ENCODE measurements around the gene RALGAPA2. TPM values are rescaled to one million over a fixed set of nuclear protein-coding genes. Genes with fewer than 3 reads are reported as not detected.

Gene RALGAPA2
- total RNA-seq, 3 donors from 2014 or later: 34.6 to 74.1 (median 46.0) TPM

DNA sequence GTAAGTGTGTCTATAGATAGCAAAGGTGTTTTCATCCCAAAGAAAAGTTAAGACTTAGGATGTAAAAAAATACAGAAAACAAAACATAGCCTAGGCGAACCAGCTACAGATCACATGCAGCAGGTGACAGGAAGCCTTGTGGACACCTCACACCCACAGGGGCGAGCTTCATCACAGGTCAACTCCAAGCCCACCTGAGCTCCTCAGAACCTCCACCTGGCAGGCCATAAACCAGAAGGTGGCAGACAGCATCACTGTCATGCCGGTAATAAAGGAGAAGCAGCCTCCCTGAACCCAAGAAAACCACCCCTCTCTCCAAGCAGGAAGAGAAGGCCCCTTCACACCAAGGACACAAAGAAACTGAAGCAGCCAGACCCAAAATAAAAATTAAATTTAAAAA lies 1.0 kb downstream of the RALGAPA2 start:
- intact Hi-C loops (cut with DNase I; ENCODE audit: low total_unique reads): no loop called here
- peak overlapping the region; percentile 77 to 93 for H3K27ac ChIP-seq
- no peaks in the 10 kb centered on the region for H3K27me3 ChIP-seq
- DNase-seq (ENCODE audit: low spot score in 2 of 2): no peak
- no peaks in the 10 kb centered on the region for H3K4me1 ChIP-seq
- H3K9me3 ChIP-seq: no peaks in the 10 kb centered on the region
- H3K4me3 ChIP-seq: peak overlapping the region; percentile 86 to 98 (median 89)
- no peak for TF ChIP-seq POLR2AphosphoS5 (IDR thresholded peaks at IDR 0.05)
- TF ChIP-seq, protein P1, sequence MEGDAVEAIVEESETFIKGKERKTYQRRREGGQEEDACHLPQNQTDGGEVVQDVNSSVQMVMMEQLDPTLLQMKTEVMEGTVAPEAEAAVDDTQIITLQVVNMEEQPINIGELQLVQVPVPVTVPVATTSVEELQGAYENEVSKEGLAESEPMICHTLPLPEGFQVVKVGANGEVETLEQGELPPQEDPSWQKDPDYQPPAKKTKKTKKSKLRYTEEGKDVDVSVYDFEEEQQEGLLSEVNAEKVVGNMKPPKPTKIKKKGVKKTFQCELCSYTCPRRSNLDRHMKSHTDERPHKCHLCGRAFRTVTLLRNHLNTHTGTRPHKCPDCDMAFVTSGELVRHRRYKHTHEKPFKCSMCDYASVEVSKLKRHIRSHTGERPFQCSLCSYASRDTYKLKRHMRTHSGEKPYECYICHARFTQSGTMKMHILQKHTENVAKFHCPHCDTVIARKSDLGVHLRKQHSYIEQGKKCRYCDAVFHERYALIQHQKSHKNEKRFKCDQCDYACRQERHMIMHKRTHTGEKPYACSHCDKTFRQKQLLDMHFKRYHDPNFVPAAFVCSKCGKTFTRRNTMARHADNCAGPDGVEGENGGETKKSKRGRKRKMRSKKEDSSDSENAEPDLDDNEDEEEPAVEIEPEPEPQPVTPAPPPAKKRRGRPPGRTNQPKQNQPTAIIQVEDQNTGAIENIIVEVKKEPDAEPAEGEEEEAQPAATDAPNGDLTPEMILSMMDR (IDR thresholded peaks at IDR 0.05): no peak
- TF ChIP-seq POLR2A (IDR thresholded peaks at IDR 0.05): no peak
- H3K36me3 ChIP-seq: no peaks in the 10 kb centered on the region

DNA sequence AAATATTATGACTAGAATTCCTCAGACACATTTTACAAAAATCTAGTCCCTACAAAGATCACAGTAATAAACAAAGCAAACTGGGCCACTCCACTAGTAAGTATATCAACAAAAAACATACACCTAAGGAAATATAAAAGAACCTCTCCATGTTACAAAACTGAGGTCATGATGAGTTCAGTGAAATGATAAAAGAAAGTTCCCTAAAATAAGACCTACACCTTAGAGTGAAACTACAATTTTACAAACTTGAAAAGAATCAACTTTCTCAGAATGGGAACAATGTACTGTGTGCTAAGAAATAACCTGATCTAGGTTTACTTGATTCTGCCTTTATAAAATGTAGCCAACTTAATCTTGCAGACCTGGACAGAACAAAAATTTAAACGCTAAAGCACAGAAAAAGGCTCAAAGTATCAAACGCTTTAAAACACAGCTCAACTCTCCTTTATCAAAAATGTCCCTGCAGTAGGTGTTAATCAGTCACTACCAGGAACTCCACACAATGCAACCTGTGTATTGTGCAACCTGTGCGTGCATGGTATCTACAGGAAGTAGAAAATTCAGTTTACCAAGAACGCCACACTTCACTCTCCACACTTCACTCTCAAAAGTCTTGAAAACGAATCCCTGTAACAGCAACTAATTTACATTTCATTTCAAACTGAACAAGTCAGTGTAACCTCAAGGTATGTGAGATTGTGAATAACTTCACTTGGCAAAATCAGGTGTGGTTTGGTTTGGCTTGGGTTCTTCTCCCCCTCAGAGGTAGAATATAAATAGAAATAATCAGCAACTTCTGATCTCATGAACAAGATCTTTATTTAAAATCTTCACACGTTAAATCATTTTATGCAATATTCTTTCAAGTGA lies 1.8 kb downstream of the RALGAPA2 start:
- Histone ChIP-seq H3K4me1 (no peaks in the 10 kb centered on the region), H3K9me3 (no peaks in the 10 kb centered on the region), H3K27me3 (no peaks in the 10 kb centered on the region), H3K4me3 (peak overlapping the region; percentile 86 to 98 (median 89)), H3K27ac (peak overlapping the region; percentile 77 to 93), H3K36me3 (no peaks in the 10 kb centered on the region)
- peak in 1 of 2 donors; percentile 22 for DNase-seq (ENCODE audit: low spot score in 2 of 2)
- intact Hi-C loops (cut with DNase I; ENCODE audit: low total_unique reads): no loop called here
- peak in 1 of 3 donors; percentile 15 for TF ChIP-seq POLR2AphosphoS5 (IDR thresholded peaks at IDR 0.05)
- TF ChIP-seq, protein P1 (IDR thresholded peaks at IDR 0.05): no peak

DNA sequence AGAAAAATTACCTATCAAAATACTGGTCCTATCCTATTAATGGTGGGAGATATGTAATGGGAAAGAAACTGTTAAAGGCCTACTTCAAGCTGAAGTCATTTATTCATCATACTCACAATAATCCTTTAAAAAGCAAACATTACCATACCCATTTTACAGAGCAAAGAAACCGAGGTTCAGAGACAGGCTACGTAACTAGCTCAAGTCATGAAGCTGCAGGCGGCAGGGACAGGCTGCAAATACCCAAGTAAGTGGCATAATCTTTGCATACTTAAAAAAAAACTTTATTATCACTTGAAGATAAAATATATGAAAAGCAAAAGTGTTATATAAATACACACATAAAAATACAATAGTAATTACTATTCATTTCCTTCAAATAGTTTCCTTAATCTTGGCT lies 2.6 kb downstream of the RALGAPA2 start:
- no peaks in the 10 kb centered on the region for H3K27me3 ChIP-seq
- no peaks in the 10 kb centered on the region for H3K36me3 ChIP-seq
- no peaks in the 10 kb centered on the region for H3K4me1 ChIP-seq
- no peaks in the 10 kb centered on the region for H3K9me3 ChIP-seq
- no peak overlapping the region for H3K4me3 ChIP-seq
- H3K27ac ChIP-seq: peak overlapping the region in 1 of 2 donors; percentile 93
- intact Hi-C loops (cut with DNase I; ENCODE audit: low total_unique reads): no loop called here
- no peak for DNase-seq (ENCODE audit: low spot score in 2 of 2)
- TF ChIP-seq POLR2AphosphoS5 (IDR thresholded peaks at IDR 0.05) (no peak), POLR2A (IDR thresholded peaks at IDR 0.05) (no peak)
- TF ChIP-seq, protein P1 (IDR thresholded peaks at IDR 0.05): no peak

DNA sequence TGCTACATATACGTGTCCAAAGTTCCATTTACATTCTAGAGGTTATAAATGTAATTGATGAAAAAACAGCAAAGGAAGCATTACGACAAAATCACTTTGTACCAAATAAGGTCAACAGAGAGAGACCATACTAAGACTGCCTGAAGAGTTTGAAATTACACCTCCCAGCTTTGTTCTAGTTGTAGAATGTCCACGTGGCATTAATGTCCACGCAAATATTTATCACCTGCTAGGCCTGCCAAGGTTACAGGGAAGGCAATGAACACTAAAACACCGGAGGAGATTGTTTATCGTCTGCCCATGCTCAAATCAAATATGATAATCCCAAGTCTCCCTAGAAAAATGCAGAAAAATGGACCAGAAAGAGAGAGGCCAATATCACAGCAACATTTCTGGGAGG lies 6.2 kb downstream of the RALGAPA2 start:
- intact Hi-C loops (cut with DNase I; ENCODE audit: low total_unique reads): no loop called here
- no peak for DNase-seq (ENCODE audit: low spot score in 2 of 2)
- Histone ChIP-seq H3K36me3 (no peaks in the 10 kb centered on the region), H3K4me1 (no peaks in the 10 kb centered on the region), H3K4me3 (no peak overlapping the region), H3K9me3 (no peaks in the 10 kb centered on the region), H3K27ac (no peak overlapping the region), H3K27me3 (no peaks in the 10 kb centered on the region)
- no peak for TF ChIP-seq POLR2AphosphoS5 (IDR thresholded peaks at IDR 0.05)
- TF ChIP-seq POLR2A (IDR thresholded peaks at IDR 0.05): no peak
- TF ChIP-seq, protein P1 (IDR thresholded peaks at IDR 0.05): no peak

All from breast epithelium (tissue), 4 donors.